GM21717 (cell line): Measurements from ENCODE around the gene HTATSF1.
A peak's percentile ranks its signal among the peaks of the same experiment; 100 is the strongest.

Source experiments
- ATAC-seq: cut with Tn5 transposase; IDR thresholded peaks from one replicate; pipeline ENCODE4 v1.9.1; 2021; ENCODE audit warnings: mild to moderate bottlenecking, moderate library complexity; ENCODE audit not compliant: unreplicated experiment

HTATSF1 gene

DNA sequence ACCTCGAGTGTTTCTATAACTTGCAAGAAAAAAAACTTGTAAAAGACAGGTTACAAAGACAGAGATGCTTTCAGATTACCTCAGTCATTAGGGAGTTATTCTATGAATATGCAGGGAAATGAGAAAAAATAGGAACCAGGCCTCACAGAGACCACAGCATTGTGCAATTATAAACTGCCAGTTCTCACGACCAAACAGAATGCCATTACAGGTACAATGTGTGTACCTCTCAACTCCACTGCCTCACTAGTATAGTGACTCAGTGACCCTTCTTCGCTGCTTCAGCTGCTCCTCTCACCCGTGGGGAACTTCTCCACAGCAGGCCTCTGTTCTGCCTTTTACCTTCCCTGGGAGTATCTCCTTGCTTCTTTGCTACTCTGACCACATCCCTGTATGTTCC, 2.3 kb upstream of the HTATSF1 start:
- no peak for ATAC-seq

DNA sequence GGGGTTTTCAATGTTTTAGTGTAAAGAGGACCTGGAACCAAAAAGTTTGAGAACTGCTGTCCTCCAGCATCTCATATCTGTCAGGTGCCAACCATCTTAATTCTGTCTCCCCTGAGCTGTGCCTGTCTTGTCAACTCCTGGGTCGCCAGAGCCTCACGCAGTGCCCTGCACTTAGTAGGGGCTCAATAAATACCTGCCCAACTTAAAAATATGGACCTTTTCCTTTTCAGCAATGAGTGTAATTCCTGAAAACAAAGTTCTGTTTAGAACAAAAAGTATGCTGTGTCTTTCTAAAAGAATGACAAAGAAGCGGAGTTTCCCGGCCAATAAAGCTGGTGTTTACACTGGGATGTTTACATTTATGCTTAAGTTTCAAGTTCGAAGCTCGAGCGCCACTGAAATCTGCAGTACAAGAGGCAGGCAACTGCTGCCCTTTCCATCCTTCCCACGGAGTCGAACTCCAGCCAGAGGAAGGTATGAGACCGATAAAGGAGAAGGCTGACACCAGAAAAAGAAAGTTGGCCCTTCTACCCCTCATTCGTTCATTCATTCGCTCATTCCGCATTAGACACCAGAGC, 1.1 kb upstream of the HTATSF1 start:
- ATAC-seq = no peak

DNA sequence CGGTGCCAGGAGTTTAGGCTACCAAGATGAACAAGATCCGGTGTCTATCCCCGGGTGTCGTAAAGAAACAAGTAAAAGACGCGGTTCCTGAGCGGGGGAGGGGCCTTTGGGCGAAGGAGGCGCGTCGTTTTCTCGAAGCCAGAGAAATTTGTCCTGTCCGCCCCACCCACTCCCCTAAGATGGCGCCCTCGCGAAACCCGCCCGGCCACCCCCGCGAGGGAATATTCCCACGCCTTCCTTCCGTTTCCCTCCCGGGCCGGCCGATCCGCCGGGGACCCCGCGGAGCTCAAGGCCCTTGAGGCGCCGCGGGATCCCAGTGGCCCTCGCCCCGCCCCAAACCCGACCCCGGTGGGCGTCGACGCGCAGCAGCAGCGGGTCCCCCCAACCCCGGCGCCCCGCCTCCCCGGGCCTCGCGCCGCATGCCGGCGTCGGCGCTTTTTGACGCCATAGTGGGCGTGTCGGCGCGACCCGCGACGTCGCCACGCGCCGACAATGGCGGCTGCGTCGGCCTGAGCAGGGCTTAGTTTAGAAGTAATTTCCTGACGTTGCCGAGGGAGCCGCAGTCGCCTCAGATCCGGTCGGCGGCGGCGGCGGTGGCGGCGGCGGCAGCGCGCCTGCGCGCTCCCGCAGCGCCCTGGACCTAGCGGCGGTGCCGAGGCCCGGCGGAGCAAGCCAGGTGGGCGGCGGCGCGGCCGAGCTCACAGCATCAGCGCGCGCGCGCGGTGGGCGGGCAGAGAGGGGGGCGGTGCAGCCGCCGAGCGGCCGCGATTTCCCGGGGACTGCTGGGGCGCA, 432 bp upstream of the HTATSF1 start:
- ATAC-seq = peak; percentile 80

DNA sequence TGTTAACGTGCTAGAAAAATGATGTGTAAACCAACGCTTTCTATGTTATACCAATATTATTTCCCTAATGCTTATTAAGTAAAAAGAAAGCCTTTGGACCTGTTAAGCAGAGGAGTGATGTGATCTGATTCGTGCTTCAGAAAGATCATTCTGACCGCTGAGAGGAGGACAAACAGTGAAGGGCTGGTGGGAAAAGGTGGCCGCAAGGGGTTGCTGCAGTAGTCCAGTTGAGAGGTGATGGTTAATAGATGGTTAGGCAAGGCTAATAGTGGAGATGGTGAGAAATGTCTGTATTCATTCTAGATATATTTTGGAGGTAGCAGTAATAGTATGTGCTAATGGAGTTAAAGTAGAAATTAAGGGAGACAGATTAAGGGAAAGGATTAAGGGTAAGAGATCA, 21.7 kb downstream of the HTATSF1 start:
- no peak for ATAC-seq

DNA sequence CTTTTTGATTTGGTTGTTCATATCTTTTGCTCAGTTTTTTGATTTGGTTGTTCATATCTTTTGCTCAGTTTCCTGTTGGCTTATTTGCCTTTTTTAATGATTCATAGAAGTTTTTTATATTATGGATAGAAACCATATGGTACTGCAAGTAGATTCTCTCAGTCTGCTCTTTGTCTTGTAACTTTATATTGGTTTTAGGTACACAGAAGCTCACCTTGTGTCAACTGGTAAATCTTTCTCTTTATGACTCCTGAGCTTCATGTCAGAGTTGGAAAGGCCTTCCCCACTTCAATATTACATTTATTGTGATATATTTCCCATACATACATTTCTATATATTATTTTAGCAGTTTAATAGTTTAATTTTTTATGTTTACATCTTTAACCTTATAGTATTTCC, 26.4 kb downstream of the HTATSF1 start:
- ATAC-seq = no peak

DNA sequence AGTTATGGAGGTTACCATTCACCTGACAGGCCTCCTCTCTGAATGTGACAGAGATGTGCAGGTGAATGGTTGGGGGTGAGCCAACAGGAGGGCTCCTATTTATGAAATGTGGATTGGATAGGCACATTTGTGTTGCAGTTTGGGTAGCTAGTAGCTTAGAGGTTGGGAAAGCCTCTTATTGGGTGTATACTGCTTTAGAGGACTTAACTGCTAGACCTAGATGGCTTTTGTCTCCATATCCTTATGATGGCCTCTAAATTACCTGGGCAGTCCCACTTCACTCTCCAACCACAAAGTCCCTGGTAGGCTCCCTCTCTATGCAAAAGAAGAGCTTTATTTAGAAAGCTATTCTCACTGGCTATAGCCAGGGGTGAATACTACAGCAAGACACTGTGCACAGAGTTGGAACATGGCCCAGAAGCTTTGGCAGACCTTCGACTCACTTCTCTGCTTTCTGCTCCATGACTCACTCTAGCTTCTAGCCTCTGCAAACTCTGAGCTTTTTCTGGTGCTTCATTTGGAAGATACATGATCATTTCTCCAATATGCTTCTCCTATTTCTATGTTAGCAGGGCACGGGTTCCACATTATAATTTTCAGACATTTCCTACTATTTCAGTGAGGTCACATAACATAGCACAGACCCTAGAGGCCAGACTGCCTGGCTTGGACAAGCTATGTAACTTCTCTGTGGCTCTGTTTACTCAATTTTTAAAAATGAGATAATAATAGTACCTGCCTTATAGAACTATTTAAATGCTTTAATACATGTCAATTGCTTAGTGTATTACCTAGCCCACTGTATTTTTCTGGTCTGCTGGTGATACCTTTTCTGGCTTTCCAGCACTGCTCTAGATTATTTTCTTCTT, 28.6 kb downstream of the HTATSF1 start:
- no peak for ATAC-seq

DNA sequence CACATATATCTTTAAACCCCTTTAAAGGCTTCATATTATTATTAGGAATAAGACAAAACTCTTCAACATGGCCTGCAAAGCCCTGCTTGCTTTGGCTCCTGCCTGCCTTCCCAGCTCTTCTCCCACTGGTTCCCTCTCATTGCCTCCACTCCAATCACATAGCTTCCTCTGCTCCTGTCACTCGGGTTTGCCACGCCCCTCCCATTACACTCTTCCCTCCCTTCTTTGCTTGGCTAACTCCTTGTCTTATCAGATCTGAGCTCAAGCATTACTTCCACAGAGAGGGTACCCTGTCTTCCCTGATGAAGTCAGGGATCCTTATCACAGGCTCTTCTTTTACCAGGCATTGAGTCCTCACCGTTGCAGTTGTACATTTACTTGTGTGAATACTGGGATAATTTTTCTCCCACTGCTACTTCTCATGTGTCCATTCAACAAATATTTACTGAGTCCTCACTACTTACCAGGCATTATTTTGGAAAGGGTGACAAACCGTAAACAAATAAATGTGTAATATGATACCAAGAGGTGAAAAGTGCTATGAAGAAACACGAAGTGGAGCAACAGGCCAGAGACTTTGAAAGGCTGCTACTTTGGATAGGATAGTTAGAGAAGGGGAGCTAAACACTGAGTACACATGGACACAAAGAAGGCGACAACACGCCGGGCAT, 31.4 kb downstream of the HTATSF1 start:
- no peak for ATAC-seq

DNA sequence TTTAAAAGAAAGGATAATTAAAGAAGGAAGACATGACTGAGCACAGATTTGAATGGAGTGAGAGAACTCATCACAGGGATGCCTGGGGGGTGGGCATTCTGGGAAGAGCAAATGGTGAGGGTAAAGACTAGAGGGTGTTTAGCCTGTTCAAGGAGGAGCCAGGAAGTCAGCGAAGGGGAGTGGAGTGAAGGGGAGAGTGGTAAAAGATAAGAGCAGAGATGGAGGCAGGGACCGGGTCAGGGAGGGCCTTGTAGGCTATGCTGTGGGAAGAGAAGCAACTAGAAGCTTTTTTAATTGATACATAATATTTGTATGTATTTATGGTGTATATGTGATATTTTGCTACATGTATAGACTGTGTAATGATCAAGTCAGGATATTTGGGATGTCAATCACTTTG, 32.4 kb downstream of the HTATSF1 start:
- ATAC-seq = no peak

DNA sequence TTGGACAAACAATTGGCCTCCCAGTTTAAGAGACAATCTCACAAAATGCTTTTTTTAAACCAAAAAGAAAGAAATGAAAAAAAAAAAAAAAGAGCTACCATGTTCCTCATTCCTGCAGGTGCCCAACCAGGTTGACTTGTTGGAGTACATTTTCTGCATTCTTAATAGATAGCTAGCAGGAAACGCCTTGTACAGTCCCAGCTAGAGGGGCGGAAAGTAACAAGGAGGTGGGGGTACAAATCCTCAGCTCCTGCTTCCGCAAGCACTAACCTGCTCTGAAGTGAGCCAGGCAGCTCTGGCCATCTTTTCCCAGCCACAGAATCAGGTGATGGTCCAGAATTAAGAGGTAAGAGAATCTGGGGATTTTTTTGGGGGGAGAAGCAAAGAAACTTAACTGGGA, 34.6 kb downstream of the HTATSF1 start, which contains the start of gene VGLL1:
TSS of gene VGLL1 (plus strand) at position 265 of the 400 bp plus-strand sequence. CDS start 3,806 bp downstream, outside the sequence.
- ATAC-seq = no peak

DNA sequence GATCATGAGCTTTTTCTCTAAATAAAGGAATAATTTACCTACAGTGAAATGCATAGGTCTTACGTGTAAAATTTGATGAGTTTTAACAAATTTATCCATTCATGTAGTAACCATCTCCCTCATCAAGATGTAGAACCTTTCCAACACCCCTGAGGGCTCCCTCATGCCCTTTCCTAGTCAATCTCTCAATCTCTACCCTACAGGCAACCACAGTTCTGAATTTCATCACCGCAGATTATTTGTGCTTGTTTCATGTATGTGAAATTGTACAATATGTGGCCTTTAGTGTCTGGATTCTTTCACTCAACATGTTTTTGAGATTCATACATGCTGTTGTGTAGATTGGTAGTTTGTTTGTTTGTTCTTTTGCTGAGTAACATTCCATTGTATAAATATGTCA, 36.7 kb downstream of the HTATSF1 start:
- ATAC-seq = no peak

DNA sequence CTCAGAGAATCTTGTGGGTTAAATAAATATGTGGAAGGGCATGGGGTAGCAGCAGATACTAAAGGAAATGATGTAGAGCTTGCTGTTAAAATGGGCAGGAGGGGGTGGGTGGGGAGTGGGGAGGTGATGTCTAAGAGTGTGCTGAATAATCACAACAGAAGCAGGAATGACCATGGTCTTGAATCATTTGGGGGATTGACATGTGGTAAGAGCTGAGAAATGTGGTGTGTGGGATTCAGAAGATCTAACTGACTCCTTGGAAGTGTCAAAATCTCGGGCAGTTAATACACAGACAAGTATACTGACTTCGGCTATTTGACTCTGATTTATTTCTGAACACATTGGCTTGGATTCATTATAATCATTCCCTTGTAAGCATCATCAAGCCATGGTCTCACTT, 41.4 kb downstream of the HTATSF1 start:
- no peak for ATAC-seq

DNA sequence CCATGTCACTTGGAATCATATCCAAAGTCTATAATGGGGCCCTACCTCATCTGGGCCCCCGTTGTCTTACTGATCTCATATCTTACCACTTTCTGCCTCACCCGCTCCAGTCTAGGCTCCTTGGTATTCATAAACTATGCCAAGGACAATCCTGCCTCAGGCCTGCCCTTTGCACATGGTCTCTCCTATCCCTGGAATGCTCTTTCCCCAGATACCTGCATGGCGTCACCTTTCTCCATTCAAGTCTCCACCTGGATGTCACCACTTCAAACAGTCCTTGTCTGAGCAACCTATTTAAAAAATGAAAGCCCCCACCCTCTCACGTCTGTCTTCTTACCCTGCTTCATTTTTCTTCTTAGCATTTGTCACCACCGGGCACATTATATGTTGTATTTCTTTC, 42.8 kb downstream of the HTATSF1 start:
- no peak for ATAC-seq

DNA sequence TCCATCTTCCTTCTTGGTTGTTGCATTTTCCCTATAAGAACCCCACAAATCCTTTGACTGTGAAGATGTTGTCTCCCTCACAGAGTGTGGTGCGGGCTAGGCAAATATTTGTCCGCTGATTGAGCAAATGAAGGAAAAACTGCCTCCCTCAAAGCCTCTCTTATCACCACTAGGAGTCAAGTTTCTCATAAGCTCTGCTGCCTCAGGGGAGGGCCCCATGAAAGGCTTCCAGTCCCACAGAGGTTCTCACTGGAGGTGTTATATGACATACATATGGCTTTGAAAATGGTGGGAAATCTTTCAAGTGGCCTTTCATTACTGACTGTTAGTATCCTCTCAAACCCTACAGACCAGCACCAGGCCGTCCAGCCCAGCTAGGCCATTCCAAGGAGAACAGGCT, 43.9 kb downstream of the HTATSF1 start:
- ATAC-seq = no peak

DNA sequence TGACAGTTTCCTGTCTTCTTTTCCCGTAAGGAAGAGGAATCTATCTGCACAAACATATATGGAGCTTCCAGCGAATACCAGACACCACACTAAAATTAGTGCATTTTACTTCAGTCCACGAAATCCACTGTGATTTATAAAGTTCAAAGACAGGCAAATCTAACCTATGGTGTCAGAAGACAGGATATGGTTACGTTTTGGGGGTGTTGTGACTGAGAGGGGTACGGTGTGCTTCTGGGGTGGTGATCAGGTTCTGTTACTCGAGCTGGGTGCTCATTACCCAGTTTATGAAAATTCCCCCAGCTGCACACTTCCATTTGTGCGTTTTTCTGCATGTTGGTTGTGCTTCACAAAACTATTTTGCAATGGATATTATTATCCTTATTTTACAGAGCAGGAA, 44.9 kb downstream of the HTATSF1 start:
- no peak for ATAC-seq

DNA sequence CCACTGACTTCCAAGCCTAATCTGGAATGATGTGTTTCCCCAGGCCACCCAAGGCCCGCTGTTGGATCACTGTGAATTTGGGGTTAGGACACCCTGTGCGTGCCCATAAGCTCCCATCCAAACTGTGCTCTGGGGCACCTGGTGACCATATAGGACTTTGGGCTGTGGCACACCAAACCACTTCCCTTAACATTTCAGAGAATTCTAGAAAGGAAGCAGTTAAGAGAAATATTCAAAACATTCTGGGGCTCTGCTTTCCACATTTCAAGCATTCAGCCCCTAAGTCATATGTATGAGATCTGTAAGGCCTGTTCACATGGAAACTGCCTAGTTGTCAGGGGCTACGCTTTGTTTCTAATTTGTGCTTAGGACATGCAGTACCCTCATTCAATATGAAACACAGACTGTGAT, 49.0 kb downstream of the HTATSF1 start:
- no peak for ATAC-seq

DNA sequence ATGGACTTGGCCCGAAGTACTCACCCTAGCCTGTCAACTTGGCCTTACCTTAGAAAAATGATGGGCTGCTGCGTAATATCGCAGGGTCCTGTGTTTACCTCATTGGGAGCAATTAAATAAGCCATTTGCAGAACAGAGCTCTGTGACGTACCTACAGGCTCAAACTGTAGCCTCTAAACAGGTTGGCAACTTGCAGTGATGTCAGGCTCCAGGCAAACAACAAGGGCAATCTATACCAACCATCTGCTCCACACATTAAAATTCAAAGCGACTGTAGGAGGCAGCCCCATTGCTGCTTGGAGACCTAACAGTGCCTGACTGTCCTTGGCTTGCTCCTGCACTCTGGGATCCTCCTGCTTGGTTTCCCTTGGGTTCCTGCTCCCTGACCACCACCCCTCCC, 51.8 kb downstream of the HTATSF1 start:
- no peak for ATAC-seq

DNA sequence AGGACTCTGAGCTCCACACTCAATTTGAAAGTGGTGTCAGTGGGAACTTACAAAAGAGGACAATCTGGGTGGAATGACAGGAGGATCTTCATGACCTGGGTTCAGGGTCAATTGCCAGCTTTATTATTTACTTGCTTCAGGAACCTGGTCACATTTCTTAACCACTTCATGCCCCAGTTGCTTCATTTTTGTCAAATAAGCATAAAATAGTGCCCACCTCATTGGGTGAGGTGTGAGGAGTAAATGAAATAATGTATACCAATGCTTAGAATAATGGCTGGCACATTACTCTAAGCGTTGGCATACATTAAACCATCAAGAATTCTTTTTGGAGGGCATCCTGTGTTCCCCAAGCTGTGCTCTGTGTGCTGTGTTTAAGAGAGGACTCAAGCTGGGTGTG, 54.0 kb downstream of the HTATSF1 start:
- no peak for ATAC-seq

DNA sequence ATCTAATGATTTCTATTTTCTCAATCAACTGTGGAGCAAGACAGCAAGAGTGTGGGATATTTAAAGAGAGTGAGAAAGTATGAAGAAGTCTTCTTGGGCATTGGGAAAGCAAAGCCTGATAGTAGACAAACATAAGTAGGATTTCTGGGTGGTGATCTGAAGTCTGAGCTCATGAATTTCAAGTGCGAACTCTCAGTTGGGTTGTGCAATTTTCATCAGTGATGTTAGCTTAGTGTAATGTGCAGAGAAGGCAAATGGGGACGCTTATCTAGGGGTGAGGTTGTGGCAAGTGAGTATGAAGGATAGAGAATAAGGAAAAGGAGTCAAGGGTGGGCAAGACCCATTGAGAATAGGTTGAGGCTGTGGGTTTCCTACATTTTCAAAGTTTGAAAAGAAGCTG, 58.3 kb downstream of the HTATSF1 start:
- ATAC-seq = no peak
